GDM1 (cell line): ENCODE results near the gene ALDH1L1.
A peak's percentile ranks its signal among the peaks of the same experiment; 100 is the strongest.
"Not testable (repeated sequence)": the region's sequence is repeated elsewhere in the genome, so short reads cannot be mapped to it uniquely, and the experiment has no call there.

Experiments
- DNase-seq: peaks from one replicate; lab custom pipeline; 2025; lab: John Stamatoyannopoulos, UW

The ALDH1L1 gene

DNA sequence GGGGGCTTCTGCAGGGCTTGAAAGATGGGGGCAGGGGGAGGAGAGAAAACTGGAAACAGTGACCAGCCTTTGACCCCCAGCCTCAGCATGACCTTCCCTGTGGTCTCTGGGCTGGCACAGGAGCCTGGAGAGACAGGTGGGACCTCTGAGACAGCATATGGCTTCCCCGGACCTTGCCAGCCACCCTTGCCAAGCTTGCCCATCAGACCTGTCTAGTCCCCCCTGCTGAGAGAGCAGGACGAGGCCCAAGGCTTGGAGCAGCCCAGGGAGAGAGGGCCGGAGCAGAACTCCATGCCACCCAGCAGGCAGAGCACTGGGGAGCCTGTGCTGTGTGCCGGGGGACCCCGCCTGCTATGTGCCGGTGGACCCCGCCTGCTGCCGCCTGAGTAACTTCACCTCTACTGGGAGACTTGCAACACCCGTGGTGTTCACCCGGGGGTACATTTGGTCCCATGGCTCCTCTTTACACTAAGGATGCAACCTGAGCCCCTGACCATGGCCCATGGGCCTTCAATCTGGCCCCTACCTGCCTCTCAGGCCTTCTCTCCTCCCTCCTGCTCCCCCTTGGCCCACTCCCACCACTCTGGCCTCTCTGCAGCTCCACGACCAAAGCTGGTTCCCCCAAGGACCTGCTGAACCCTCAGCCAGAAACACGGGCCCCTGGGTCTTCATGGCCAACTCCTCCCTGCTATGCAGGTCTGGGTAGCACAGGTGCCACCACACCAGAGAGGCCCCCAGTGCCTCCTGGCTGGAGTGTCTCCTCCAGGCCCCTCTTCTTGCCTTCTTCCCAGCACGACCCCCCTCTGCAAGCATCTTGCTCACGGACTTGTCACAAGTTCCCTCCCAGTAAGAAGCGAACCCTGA is 75.4 kb downstream of the ALDH1L1 start:
- no peak for DNase-seq

DNA sequence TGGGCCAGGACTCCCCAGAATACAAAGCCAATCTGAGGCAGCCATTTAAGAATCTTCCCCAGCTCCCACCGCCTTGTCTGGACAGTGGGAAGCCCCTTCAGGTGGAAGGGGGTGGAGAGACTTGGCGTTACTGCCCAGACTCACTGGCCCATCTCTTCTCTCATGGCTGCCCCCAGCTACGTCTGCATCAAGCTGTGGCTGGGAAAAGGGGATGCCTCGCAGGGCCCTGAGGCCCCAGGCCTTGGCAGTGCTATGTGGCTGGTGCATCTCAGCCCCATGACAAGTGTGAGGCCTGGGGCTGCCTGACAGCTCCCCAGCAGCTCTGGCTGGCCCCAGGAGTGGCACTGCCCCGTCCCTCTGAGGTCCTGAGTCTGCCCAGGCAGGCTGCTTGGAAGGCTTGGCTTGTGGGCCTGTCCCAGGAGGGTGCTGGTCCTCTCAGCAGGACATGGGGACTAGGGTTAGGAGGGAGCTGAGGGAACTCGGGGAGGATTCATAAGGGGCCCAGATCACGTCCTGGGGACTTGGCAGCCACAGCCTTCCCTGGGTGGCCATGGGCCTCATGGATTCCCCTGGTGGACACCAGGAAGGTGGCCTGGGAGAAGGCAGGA is 76.3 kb downstream of the ALDH1L1 start:
- no peak for DNase-seq

DNA sequence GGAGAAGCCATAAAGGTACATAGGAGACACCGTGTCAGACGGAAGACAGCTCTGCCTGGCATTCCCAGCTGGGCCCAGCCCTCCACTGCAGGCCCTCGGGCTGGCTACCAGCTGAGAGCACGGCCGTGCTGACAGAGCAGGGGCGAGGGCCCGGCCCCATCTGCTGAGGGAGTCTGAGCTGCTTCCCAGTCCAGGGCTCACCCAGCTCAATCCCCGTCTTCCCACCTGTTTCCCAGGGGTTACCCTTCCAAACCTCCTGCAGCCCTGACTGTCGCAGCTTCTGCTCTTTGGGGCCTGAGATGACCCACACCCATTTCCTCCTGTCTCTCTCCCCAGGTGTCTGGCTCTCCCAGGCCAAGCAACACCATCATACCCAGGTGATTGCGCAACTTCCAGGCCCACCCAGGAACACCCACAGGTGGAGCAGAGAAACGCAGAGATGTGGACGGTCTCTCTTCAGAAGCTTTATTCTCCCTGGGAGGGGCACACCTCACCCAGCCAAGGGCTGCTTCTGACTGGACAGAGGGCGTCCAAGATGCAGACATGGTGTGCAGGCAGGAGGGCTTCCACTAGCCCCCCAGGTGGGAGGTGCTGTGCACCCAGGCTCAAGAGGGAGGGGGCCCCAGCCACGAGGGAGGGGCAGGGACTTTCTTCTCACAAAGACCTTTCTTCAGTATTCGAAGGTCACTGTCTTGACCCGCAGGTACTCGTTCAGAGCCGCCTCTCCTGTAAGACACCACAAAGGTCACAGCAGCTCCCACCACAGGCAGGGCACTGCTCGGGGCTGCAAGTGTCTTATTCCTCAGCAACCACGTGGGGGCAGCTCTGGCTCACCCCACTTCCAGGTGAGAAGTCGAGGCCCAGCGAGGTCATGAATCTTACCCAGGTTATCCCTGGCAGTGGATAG is 77.0 kb downstream of the ALDH1L1 start:
- DNase-seq, result no peak

DNA sequence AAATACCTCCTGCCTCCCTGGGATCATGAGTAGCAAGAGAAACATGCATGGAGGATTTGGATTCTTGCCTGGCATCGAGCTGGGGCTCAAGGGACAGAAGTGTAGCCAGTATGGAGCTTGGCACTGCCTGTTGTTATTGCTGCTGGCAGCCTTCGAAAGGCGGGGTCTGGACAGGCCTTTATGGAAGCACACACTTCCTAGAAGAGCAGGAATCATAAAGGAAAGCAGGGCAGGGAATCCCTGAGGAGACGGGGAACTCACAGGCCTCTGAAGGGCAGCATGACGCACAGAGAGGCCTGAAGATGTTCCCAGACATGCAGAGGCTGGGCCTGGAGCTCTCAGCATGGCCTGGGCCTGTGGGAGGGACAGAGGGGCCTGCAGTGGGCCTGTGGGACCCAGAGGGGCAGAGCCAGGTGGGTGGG is 77.8 kb downstream of the ALDH1L1 start:
- DNase-seq, result no peak

DNA sequence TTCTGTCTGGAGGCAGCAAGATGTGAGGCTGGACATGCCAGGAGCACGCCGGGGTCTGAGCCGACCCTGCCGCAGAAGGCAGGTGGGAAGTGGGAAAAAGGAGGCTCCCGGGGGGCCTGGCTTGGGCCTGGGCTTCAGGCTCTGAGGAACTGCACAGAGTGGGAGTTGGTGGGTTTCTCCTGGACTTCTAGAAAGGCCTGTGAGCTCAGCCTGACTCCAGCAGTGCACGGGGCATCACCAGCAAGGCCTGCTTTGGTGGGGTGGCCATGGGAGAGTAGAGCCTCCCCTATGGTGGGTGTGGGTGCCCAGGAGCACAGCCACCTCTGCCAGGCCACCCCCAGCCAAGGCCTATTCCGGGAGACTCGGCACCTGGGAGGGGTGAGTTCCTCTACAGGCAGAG is 78.4 kb downstream of the ALDH1L1 start:
- no peak for DNase-seq

DNA sequence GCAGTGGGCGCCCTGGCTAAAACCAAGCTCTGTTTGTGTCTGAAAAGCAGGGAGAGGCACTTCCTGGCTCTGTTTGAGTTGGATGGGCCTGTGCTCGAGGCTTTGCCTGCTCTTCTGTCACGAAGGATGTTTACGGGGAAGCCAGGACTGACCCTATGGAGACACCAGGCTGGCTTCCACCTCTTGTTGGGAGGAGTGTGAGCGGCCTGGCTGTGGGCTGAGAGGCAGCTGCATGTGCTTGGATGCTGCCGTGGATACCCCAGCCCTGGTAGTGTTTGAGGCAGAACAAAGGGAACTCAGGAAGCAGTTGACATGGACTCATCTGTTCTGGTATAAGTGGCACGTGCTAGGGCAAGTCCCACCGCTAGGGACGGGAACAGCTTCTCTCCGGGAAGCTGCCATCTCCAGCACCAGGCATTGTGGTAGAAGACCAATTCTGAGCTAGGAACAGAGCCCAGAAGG is 78.8 kb downstream of the ALDH1L1 start:
- no peak for DNase-seq

DNA sequence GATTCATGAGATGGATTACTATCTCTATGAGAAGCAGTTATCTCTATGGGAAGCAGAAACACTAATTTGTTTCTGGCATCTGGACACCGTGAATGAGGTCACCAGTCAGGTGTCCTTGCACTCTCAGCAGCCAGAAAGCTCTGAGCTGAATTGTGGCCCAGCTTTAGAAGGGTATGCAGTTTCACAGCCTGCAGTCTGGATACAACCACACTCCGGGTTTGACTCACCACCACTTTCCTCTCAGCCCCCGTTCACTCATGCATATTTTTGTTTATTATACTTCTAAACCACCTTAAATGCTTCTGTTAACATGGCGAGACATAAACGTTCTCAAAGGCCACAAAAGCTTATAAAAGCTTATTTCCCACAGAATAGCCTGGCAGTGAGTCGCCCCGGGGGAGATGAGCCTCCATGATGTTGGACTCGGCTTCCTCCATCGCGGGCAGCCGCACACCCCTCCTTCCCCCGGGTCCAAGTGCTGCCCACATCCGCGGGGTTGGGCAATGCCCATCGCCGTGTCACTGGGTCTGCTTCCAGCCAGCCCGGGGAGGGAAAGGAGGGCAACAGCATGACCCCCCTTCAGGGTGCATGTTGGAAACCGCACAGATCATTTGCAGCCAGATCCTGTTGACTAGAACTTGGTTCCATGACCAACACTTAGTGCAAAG is 79.6 kb downstream of the ALDH1L1 start:
- DNase-seq, result no peak

DNA sequence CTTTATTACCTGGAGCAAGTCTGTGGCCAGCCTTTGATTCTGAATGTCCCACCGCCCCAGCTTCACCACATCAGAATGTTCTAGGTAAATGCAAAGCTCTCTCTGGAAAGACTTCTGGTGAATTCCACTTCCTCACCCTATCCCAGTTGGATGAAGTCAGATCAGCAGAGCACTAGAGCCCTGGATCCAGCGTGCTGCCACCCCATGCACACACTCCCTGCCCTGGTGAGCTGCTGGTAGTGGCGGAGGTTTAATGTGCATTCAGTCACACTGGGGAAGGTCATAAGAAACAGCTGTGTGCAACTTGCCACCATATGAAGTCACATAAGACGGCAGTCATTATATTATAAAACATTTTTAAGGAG is 80.1 kb downstream of the ALDH1L1 start:
- DNase-seq, result no peak

DNA sequence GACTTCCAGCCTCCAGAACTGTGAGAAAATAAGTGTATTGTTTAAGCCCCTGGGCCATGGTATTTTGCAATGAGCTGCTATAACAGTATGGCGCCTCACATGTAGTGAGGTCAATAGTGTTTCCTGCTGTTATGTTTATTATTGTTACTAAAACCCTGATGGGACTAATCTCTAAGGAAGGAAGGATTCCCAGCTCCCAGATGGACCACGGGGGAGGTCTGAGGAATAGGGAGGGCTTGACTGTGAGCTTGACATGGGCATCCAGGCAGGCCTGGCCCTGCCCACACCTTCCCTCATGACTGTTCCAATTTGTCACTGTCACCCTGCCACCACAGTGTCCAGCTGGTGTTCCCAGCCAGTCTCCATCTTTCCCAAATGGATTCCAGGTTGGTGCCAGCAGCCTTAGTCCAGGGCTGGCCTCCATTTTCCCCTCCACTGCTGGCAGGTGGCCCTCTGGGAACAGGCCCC is 82.0 kb downstream of the ALDH1L1 start:
- no peak for DNase-seq

DNA sequence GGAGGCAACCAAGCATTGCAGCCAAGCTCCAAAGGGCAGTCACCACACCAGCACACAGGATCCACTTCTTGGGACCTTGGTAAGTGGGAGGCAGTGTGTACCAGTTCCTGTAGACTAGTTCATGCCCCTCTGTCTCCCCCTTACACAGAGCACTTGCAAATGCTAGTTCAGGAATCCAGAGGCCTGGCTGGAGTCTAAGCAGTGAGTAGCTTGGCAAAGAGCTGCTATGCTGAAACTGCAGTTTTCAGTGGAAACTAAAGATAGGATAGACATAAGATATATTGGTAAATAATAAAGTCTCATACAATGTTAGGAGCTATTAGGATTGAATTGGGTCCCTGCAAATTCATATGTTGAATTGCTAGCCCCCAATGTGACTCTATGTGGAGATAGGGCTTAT is 82.6 kb downstream of the ALDH1L1 start:
- DNase-seq, result no peak

DNA sequence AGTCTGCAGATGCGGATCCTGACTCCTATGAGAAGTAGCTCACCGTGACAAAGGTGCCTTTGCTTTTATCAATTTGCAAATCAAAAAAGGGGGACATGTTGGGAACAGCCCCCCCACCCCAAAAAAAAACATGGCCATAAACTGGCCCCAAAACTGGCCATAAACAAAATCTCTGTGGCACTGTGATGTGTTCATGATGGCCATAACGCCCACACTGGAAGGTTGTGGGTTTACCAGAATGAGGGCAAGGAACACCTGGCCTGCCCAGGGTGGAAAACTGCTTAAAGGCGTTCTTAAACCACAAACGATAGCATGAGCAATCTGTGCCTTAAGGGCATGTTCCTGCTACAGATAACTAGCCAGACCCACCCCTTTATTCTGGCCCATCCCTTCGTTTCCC is 84.1 kb downstream of the ALDH1L1 start:
- DNase-seq, result not testable (repeated sequence)

DNA sequence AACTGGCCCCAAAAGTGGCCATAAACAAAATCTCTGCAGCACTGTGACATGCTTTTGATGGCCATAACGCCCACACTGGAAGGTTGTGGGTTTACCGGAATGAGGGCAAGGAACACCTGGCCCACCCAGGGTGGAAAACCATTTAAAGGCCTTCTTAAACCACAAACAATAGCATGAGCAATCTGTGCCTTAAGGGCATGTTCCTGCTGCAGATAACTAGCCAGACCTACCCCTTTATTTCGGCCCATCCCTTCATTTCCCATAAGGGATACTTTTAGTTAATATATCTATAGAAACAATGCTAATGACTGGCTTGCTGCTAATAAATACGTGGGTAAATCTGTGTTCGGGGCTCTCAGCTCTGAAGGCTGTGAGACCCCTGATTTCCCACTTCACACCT is 88.3 kb downstream of the ALDH1L1 start:
- DNase-seq, result not testable (repeated sequence)

DNA sequence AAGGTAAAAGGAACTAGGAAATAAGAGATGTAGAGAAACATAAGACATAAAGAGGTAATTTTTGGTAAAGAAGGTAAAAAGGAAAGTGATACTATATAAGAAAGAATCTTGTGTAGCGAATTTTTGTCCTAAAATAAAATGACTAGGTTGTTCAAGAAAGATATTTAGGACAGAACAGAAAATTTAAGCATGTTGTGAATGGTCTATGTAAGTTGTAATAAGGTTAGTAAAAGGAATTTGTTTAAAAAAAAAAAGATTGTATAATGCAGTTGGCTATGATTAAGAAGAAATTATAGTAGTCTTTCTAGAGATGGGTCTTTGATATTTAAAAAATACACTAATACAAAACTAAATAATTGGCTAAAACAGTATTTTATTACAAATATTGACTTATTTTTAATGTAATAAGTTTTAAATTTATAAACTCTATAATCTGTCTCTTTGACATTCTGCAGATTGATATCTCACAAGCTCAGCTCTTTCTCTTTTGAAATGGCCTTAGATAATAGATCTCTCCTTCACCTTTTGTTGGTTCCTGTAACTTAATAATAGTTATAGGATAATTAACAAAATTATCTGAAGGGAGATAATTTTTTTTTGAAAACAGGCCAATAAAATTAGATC is 92.7 kb downstream of the ALDH1L1 start:
- DNase-seq, result no peak

DNA sequence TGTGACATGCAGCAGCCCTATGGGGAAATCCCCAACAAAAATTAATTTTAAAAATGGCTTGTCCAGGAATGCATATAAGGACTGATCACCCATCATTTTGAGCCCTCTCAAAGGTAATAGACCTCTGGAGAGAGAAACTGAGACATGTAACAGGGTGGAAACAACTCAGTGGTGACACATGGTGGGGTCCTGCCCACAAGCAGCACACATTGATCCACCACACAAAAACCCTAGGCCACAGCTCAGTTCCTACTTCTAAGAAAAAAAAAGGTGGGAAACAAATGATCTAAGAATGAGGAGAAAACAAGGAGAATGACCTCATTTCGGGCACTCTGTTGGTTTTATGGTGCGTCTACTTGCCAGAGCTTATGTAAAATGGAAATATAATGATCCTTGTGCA is 94.5 kb downstream of the ALDH1L1 start:
- no peak for DNase-seq

DNA sequence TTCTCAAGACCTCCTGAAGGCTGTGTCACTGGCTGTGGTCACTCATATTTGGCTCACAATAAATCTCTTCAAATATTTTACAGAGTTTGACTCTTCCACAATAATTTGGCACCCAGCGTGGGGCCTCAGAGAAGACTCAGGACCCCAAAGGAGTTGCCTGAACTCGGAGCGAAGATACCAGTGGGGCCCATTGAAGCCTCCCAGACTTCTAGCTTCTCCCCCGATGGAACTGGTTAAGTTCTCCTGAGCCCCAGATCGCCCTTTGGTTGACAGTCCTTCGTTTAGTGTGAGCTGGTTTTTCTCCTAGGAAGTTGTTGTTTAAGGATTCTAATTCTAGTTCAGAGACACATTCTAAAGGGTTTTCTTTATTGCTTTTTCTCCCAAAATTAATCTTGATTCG is 95.1 kb downstream of the ALDH1L1 start:
- no peak for DNase-seq

DNA sequence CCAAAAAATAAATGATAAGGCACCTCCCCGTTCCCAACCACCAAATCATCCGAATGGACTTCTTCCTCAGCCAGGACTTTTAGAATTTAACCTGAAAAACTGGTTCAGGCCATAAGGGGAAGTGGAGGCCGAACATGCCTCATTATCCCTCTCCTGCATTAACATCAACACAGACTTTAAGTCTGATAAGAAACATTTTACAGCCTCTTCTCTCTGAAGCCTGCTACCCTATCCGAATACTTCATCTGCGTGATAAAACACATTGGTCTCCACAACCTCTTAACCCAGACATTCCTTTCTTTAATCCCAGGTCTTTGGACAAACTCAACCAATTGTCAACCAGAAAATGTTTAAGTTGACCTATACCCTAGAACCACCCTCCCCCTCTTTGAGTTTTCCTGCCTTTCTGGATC is 95.6 kb downstream of the ALDH1L1 start:
- DNase-seq, result no peak

DNA sequence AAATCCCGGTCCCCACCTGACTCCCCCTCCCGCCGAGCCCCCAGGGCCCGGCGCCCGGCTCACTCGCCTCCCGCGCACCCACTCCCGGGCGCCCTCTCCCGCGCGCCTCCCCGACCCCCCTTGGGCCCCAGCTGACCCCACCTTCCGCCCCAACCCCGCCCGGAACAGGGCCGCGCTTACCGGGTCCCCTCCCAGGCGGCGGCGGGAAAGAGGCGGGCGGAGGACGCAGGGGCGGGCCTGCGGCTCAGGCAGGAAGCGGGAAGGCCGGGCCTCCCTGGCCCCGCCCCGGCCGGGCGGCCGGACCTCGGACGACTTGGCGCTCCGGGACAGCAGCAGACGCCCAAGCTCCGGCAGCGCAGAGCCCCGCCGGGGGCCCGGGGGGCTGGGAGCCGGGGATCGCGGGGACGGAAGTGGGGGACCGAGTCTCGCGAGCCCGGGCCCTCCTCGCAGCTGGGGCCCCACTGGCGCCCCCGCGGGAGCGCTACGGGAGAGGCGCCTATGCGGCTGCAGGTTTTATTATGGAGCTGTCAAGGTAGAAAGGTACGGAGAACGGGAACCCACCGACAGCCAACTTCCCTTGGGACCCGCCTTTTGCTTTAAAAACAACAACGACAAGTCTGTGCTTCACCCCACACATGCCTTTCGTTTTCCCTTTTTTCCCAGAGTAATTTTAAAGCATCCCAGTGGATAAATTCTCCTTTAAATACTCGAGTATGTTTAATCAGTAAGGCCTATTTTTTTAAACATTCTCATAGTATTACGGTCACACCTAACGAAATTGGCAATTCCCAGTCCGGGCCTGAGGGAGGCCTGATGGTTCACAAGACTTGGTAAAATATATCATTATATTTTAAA is 96.2 kb downstream of the ALDH1L1 start, which contains the start of gene SLC41A3:
Gene SLC41A3 (minus strand): TSS at position 212 of the 855 bp plus-strand sequence. CDS start 15,905 bp downstream, outside the sequence.
- peak; percentile 83 for DNase-seq

DNA sequence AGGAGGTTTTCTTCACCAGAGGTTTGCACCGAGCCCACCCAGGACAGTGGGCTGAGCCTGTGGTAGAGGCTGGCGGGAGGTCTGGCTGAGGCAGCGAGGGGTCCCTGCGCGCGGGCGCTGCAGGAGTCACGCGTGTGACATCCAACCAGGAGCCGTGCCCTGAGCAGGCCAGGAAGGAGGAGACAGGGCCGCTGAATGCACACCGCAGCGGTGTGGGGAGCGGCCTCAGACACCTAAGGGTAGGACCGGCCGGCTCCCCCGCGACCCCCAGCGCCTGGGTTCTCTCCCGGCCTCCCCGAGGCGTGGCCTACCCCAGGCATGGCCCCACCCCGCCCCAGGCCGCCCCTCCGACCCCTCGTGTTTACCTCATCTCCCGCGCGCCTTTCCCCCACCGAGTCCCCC is 96.9 kb downstream of the ALDH1L1 start:
- no peak for DNase-seq

DNA sequence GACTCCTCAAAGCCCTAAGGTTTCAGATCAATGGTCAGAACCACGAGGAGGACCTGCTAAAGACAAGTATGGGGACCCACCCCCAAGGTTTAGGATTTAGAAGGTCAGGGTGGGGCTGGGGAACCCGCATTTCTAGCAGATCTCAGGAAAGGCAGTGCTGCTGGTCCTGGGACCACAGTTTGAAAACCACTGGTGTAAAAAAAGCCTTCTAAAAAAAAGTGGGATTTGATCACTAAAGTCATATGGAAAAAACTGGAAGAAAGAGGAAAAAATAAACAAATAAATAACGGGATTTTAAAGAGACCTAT is 97.3 kb downstream of the ALDH1L1 start:
- no peak for DNase-seq

DNA sequence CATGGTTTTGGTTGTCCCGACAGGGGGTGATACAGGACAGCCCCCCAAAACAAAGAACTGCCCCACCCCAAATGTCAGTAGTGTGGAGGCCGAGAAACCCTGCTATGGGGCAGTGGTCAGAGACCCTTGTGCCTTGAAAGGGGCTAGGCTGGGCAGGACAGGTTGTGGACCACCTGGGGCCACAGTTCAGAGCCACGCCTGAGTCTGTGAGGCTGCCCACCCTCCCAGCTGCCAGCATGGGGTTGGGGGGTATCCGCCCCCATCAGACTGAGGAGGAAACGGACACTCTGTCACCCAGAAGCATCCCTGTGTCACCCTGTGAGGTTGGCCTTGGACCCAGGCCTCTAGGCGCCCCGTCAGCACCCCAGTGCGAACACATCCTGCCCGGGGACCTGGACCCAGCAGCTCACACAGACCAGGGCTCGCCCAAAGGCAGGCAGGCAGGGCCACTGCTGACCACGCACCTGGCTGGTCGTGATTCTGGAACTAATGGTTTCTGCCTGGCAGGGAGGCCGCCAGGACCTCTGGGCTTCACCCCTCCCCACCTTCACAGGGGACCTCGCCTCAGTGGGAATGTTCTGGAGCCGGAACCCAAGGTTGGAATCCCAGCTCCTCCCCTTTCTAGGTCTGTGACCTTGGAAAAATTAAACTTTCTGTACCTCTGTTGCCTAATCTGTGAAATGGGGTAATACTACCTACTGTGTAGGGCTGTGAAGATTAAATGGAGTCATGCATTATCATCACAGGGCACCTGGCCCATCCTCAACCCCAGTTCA is 97.8 kb downstream of the ALDH1L1 start:
- no peak for DNase-seq
